ENCODE data around the gene ACSL3.
A peak's percentile ranks its signal among the peaks of the same experiment; 100 is the strongest.
"Not testable (repeated sequence)": the region's sequence is repeated elsewhere in the genome, so short reads cannot be mapped to it uniquely, and the experiment has no call there.

Gene ACSL3

DNA sequence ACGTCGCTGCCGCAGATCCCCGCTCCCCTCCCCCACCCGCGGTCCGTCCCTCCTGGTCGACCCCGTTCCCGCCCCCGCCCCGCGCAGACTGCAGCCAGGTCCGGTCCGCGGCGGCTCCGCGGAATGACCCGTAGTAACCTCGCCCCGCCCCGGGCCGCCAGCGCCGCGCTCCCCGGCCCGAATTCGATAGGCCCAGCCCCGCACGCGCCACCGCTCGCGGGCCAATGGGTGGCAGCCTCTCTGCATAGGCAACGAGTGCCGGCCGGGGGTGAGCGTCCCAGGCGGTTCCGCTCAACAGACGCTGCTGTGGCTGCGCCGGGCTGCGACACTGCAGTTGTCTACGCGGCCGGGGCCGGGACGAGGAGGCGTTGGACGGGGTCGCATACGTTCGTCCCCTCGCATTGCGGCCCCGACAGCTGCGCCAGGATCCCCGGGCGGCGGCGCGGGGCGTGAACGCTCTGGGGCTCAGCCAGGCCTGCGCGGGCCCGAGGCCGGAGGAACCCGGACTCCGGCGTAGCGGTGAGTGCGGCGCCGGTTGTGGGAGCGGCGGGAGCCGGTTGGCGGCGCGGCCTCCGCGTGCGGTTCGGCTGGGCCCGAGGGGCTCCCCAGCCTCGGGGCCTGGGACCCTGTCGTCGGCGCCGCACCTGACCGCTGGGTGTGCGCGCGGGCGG is at the start of gene ACSL3:
Gene ACSL3 (plus strand): TSS at position 297 of the 671 bp plus-strand sequence. CDS start 47,737 bp downstream, outside the sequence.
- DNase-seq (ENCODE audit: low read depth in 2 of 2): peak; percentile 89 to 91

DNA sequence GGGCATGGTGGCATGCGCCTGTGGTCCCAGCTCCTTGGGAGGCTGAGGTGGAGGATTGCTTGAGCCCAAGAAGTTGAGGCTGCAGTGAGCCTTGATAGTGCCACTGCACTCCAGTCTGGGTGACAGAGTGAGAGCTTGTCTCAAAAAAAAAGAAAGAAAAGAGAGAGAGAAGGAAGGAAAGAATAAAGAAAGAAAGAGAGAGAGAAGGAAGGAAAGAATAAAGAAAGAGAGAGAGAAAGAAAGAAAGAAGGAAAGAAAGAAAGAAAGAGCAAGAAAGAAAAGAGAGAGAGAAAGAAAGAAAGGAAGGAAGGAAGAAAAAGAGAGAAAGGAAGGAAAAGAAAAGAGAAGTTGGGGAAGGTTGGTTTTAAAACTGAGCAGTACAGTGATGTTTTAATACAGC is 49.0 kb upstream of the ACSL3 start:
- no peak for DNase-seq (ENCODE audit: low read depth in 2 of 2)

DNA sequence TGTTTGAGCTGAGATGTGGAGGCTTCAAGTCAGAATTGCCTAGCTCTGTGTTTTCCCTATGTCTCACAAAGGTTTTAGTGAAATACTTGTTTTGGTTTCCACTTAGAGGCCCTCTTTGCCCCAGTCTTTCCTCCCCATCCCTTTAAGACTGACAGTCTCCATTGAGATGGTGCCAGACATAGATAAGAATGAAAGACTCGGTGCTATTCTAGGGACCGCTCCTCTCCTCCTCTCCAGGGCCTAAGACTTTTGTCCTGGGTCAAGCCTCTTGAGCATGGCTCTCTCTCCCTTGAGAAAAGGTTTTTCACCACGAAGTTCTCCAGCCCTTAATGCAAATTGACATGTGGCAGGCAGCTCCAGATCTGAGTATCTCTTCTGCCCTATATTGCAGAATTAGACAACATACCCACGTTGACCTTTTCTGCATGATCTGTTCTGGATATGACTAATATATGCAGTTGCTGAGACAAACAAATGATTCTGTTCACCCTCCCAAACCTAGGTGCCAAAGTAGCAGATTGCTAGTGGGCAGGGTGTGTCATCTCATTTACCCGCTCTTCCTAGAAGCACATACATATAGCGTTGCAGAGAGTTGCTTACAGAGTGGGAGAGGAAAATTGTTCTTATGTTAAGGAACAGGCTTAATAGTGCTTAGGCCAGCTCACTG is 47.5 kb upstream of the ACSL3 start:
- DNase-seq (ENCODE audit: low read depth in 2 of 2): peak in 1 of 2 donors; percentile 8

DNA sequence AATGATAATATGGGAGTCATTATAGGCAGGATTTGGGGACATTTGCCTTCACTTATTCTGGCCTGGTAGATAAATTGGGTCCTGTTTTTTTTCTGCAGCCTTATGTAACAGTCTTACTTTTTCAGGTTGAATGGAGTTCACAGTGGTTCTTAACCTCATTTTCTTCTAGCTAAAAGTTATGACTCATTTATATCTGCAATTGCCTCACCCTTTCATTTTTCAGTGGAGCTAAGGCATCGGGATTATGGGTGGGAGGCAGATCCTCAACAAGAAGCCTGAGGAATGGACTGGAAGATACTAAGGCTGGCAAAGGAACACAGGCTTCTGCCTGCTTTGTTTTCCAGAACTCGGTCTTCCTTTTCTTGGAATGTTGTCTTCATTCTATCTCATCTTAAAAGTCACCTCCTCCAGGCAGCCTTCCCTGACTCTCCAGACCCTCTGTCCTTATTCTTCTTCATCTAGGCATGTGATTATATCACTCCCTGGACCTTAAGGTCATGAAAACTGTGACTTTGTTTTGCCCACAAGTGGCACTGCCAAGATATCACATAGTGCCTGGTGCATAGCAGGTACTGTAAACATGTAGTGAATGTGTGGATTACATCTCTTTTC is 41.0 kb upstream of the ACSL3 start:
- no peak for DNase-seq (ENCODE audit: low read depth in 2 of 2)

DNA sequence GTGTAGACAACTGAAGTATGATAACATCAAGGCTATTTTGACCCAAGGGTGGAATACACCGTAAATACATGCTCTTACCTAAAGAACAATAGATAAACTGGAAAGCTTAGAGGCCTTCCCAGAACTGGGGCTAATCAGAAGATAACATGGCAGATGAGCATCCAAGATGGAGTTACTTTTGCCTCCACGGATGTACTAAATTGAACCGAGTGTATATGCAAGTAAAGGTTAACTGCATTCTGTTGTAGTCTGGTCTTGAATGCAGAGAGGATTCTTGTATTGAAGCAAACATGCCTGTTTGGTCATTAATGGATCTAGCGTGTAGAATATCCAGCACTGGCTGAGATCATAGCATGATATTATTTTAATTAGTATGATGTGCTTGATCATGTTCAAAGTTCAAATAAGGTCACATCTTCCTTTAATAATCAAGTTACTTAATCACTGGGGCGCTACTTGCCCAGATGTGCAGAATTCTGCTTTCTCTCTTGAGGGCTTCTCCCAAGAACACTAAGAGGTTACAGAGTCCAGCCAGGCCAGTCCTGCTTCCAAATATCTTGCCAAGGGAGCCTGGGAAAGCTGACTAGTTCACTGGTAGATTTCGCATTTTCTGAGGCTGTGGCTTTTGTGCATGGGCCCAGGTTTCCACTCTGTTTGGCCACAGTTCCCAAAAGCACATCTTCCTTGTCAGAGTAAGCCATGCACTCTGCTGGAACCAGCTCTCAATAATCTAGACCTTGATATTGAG is 37.5 kb upstream of the ACSL3 start:
- no peak for DNase-seq (ENCODE audit: low read depth in 2 of 2)

DNA sequence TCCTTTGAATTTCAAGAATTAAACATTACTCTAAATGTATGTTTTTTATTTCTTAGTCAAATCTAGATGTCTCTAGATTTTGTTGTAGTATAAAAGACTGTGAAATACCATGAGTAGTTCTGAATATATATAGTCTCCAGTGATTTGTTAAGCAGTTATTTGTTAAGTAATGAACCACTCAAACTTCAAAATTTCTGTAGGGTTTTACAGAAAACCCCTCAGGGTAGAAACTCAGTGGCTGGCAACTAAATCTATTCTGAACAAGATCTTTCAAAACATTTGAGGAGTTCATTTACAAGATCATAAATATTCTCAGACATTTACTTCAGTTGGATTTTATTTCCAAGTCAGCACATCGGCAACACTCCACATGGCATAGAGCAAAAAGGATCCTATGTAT is 35.8 kb upstream of the ACSL3 start:
- DNase-seq (ENCODE audit: low read depth in 2 of 2): no peak

DNA sequence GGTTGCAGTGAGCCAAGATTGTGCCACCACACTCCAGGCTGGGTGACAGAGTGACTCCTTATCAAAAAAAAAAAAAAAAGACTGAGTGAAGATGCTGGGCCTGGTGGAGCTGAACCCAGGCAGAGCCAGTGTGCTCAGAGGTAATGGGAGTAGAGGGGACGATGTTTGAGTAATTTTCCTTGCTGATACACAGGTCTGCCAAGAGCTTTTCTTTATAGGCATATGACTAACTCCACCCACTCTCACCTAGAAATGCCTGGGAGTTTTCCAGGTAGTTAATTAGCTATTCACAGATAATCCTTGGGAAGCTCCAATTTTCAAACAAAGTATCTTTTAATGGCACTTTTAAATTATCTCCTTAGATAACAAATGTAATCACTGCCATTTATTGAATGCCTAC is 33.4 kb upstream of the ACSL3 start:
- no peak for DNase-seq (ENCODE audit: low read depth in 2 of 2)

DNA sequence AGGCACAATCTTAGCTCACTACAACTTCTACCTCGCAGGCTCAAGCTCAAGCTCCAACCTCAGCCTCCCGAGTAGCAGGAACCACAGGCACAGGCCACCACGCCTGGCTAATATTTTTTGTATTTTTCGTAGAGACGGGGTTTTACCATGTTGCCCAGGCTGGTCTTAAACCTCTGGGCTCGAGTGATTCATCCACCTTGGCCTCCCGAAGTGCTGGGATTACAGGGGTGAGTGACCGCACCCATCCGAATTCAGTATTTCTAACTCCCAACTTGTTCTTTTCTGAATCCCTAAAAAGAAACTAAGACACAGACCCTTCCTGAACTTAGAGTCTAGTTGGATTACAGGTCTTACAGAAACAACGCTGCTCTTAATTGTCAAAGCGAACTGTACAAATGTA is 32.3 kb upstream of the ACSL3 start:
- no peak for DNase-seq (ENCODE audit: low read depth in 2 of 2)

DNA sequence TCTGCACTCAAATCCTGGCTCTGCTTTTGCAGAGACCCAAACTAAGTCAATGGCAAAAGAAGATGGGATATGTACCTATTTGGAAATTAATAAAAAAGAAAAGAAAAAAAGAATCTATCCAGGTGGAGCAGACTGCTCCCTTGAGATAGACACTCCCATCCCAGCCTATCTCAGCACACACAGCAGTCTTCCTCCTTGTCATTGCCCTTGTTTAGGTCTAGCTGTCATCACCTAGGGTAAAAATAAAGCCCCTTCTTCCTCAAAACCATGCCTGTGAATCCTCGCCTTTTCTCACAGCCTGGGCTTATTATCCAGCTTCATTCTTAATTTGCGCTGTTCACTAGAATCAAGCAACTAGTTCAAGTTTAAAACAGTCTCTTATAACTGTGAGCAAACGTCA is 30.7 kb upstream of the ACSL3 start:
- DNase-seq (ENCODE audit: low read depth in 2 of 2): no peak

DNA sequence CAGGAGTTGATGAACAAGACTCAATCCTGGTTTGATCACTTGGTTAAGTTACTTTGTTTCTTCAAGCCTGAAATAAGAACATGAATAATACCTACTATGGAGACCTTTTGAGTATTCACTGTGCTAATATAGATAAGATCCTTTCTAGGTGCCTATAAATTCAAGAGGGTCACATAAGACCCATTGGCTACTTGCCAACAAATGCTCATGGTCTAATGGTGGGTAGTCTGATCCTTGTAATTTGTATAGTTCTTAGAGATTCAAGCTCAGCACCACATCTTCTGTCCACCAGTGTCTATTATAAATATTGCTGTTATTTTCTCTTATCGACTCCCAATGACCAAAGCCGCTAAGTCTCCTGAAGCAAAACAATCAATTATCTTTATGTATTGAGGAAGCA is 27.4 kb upstream of the ACSL3 start:
- no peak for DNase-seq (ENCODE audit: low read depth in 2 of 2)

DNA sequence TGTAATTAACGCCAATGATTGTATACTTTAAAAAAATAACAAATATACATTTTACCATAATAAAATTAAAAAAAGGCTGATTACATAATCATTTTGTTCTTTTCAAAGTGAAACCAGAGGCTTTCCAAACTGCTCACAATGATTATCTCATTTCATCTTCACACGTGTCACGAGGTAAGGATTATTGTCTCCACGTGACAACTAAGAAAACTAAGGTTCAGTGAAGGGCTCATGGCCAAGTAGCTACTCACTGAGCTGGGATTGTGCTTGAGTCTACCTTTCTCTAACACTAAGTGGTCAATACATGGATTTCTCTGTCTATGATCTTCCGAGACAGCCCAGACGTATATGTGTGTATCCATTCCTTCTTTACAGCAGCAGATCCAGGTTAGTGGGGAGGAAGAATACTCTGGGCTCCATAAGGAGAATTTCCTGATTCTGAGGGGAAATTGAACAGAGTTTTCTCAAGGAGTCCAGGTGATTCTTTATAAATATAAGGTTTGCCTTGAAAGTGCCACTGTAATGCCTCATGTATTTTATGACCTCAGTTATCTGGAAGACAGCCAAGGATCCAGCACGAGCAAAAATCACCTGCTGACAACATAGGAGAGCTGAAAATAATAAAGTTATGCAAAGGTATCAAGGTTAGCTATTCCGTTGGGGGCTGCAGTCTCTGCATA is 25.6 kb upstream of the ACSL3 start:
- DNase-seq (ENCODE audit: low read depth in 2 of 2): no peak

DNA sequence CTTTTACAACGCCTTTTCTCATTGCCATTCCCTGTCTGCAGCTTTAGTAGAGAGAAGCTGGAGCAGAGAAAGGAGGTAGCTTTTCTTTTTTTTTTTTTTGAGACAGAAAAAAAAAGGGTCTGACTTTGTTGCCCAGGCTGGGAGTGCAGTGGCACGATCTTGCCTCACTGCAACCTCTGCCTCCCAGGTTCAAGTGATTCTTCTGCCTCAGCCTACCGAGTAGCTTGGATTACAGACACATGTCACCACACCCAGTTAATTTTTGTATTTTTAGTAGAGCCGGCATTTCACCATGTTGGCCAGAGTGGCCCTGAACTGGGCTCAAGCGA is 25.0 kb upstream of the ACSL3 start:
- no peak for DNase-seq (ENCODE audit: low read depth in 2 of 2)

DNA sequence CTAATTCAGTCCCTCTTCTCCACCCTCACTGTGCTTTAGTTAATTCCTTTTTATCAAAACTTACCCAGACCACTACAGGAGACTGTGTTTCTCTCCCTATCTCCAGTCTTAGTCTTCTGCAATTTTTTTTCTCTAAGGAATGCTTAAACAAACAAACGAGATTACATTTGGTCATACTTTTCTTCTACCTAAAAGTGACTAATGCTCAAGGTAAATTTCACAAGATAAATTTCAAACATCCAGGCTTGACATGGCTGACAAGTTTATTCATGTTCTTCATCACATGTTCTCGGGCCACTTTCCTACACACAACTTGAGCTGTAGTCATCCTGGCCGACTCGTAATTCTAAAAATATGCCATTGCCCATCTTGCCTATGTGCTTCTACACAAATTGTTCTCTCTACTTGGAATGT is 23.2 kb upstream of the ACSL3 start:
- DNase-seq (ENCODE audit: low read depth in 2 of 2): no peak

DNA sequence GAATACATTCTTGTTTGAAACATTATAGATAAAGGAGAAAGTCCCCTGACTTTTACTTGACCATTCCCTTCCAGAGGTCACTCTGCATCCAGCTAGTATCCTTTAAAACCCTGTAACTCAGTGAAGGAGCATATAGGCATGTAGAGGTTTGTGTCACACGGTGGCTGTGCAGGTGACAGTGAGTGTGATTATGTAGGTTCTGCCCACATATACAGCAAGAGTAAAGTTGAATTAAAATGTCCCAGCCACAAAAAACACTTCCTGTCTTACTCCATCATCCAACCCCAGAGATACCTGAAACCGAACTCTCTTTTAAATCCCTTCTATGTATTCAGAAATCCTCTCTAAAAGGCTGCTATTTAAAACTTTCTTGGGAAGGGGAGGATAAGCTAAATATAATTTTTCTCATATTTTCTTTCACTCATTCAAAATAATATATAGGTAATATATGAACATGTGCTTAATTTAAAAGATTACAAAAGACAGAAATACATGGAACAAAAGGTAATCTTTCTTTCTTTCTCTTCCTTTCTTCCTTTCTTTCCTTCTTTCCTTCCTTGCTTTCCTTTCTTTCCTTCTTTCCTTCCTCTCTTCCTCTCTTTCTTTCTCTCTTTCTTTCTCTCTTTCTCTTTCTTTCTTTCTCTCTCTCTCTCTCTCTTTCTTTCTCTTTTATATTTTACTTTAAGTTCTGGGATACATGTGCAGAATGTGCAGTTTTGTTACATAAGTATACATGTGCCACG is 20.6 kb upstream of the ACSL3 start:
- DNase-seq (ENCODE audit: low read depth in 2 of 2): no peak

DNA sequence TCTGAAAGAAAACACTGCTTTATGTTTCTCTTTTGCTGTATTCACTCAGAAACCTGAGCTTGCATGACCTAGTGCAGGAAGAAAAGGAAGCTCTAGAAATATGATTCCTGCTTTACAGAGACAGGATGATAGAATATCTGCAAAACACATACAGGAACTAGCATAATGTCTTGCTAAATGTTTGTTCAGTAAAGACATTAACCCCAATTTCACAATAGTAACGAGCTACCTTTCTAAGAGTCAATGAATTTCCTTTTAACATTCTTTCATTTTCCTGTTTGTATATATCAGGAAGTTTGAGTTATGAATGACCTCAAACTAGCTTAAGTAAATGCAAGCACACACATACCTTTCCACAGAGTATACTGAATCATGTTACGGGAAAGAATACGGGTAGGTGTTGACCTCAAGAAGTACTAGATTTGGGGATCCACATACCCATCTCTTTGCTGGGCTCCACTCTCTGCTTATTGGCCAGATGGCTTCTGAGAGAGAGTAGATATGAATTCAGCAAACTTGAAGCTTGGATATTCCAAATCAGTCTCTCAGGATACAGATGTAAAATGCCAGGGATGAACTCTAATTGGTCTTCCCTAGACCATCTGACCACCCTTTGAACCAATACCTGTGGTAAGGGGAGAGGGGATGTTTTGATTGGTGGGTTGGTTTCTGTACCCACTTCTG is 18.2 kb upstream of the ACSL3 start:
- no peak for DNase-seq (ENCODE audit: low read depth in 2 of 2)

DNA sequence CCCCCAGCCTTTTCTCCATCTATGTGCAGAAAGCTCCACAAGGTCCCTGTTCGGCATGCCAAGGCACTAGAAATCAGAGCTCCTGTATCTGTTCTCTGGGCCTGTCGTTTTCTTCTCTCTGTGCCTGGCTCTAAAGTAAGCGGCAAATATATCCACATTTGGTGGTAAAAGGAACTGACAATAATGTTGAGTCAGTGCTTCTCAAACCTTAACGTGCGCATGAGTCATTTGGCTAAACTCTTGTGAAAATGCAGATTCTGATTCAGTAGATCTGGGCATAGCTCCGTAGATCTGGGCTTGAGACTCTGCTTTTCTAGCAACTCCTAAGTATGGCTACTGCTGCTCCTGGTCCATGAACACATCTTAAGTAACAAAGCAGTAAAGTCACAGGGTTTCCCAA is 16.5 kb upstream of the ACSL3 start:
- DNase-seq (ENCODE audit: low read depth in 2 of 2): no peak

DNA sequence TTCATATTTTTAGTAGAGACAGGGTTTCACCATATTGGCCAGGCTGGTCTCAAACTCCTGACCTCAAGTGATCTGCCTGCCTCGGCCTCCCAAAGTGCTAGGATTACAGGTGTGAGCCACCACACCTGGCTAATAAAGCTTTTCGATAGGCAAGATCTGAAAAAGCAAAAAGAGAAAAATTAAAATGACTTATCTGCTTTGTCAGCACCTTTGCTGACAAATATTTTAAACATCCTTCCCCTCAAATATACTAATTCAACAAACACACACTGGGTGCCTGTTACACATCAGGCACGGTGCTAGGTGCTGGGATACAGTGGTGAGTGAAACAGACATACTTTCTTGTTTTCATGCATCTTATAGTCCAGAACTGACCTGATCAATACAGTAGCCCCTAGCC is 15.5 kb upstream of the ACSL3 start:
- not testable (repeated sequence) for DNase-seq (ENCODE audit: low read depth in 2 of 2)

DNA sequence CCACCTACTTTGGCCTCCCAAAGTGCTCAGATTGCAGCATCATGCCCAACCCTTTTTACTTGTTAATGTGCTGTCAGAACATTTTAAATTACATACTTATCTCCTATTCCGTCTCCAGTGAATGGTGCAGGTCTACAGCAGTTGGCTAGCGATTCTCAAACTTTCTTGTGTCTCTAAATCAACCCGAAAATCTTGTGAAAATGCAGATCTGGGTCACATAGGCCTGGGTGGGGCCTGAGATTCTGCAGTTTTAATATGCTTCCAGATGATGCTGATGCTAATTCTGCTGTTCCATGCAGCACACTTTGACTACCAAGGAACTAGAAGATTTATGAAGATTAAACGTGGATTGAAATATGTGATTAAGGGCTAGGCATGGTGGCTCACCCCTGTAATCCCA is 14.8 kb upstream of the ACSL3 start:
- no peak for DNase-seq (ENCODE audit: low read depth in 2 of 2)

DNA sequence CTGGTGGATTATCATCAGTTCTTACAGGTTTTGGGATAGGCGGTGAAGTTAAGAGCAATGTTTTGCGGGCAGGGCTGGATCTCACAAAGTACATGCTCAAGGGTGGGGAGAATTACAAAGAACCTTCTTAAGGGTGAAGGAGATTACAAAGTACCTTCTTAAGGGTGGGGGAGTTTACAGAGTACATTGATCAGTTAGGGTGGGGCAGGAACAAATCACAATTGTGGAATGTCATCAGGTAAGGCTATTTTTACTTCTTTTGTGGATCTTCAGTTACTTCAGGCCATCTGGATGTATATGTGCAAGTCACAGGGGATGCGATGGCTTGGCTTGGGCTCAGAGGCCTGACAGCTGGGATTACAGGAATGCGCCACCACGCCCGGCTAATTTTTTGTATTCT is 12.8 kb upstream of the ACSL3 start:
- DNase-seq (ENCODE audit: low read depth in 2 of 2): not testable (repeated sequence)

DNA sequence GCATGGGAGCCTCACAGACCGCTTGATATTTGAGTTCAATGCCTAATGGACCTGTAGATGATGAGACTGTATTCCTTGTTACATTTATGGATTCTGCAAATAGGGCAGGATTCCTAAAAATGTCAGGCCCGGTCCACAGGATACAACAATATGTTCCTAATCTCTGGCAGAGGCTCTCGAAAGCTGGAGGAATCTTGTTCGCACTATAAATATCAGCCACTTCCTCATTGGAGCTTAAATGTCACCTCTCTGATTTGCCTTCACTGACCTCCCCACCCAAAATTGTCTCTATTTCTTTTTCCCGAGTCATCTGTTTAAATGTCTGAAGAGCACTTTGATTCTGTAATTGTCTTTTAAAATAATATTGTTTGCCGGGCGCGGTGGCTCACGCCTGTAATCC is 12.0 kb upstream of the ACSL3 start:
- DNase-seq (ENCODE audit: low read depth in 2 of 2): no peak

Data from stimulated activated CD4-positive, alpha-beta T cell treated with anti-CD3 and anti-CD28 coated beads, Interleukin-15, amount 100 ng/mL, for 48 hours (primary cell).